DMS53 treated with DMSO at 0.1 percent for 48 hours (cell line): ENCODE data around the gene TMCO1.
"Not testable (repeated sequence)": the region's sequence is repeated elsewhere in the genome, so short reads cannot be mapped to it uniquely, and the experiment has no call there.

Experiments used
- DNase-seq: peaks from one replicate; lab custom pipeline; 2025; ENCODE audit not compliant: unreplicated experiment; lab: John Stamatoyannopoulos, UW

Gene TMCO1

GRCh38 chr1:165747632-165748447 is 20.8 kb downstream of the TMCO1 start:
- no peak for DNase-seq

- DNase-seq: not testable (repeated sequence)
These were observed 23.8 kb downstream of the TMCO1 start for GRCh38 chr1:165744913-165745312.

GRCh38 chr1:165742194-165742593 is 26.5 kb downstream of the TMCO1 start:
- DNase-seq: no peak

- peak; percentile 70 for DNase-seq
These were observed 29.9 kb downstream of the TMCO1 start for GRCh38 chr1:165738794-165739193.

GRCh38 chr1:165737196-165737595 is 31.5 kb downstream of the TMCO1 start:
- DNase-seq: no peak

- no peak for DNase-seq
These were observed 33.8 kb downstream of the TMCO1 start for GRCh38 chr1:165734906-165735305.

- no peak for DNase-seq
These were observed 41.8 kb downstream of the TMCO1 start for GRCh38 chr1:165726841-165727240.

GRCh38 chr1:165726169-165726568 is 42.5 kb downstream of the TMCO1 start:
- DNase-seq: no peak

- DNase-seq: peak; percentile 52
These were observed 50.7 kb downstream of the TMCO1 start for GRCh38 chr1:165717918-165718515.

GRCh38 chr1:165716265-165717051 is 52.2 kb downstream of the TMCO1 start:
- DNase-seq: not testable (repeated sequence)

- no peak for DNase-seq
These were observed 55.9 kb downstream of the TMCO1 start for GRCh38 chr1:165712764-165713163.

- no peak for DNase-seq
These were observed 60.5 kb downstream of the TMCO1 start for GRCh38 chr1:165707984-165708706.

GRCh38 chr1:165703648-165704047 is 65.0 kb downstream of the TMCO1 start:
- peak; percentile 4 for DNase-seq

- not testable (repeated sequence) for DNase-seq
These were observed 66.7 kb downstream of the TMCO1 start for GRCh38 chr1:165701922-165702321.

GRCh38 chr1:165699577-165699976 is 69.1 kb downstream of the TMCO1 start:
- DNase-seq: no peak

GRCh38 chr1:165698761-165699052 is 70.0 kb downstream of the TMCO1 start:
- no peak for DNase-seq

- DNase-seq: peak; percentile 65
These were observed 70.5 kb downstream of the TMCO1 start, which contains the start of gene ALDH9A1 for GRCh38 chr1:165697881-165698760. Gene ALDH9A1 (minus strand): TSS chr1:165698562. CDS start chr1:165698558, 4 bp downstream.

GRCh38 chr1:165697491-165697880 is 71.2 kb downstream of the TMCO1 start:
- DNase-seq: no peak

- no peak for DNase-seq
These were observed 72.0 kb downstream of the TMCO1 start for GRCh38 chr1:165696625-165697100.

GRCh38 chr1:165695031-165695430 is 73.6 kb downstream of the TMCO1 start:
- DNase-seq: no peak
